Hepatocyte (in vitro differentiated cells): ENCODE measurements around the gene USP32. TPM values are rescaled to one million over a fixed set of nuclear protein-coding genes. Genes with fewer than 3 reads are reported as not detected.

Source experiments
- DNase-seq: peaks from one replicate; pipeline ENCODE4 v3.0.0-alpha.2; 2016; ENCODE audit warnings: low spot score
- H2AFZ ChIP-seq: fragments of 200-600 bp; sonication (generic); 2 replicates; pipeline ENCODE4 v1.6.0; 2016; ENCODE audit warnings: antibody characterized with exemption, mild to moderate bottlenecking
- H3K27ac ChIP-seq: fragments of 200-600 bp; sonication (generic); 2 replicates; pipeline ENCODE4 v1.5.1; 2016; ENCODE audit warnings: mild to moderate bottlenecking
- H3K27me3 ChIP-seq: fragments of 200-600 bp; sonication (generic); 2 replicates; pipeline ENCODE4 v1.6.1; 2016
- H3K36me3 ChIP-seq: fragments of 200-600 bp; sonication (generic); replicated peaks from 2 replicates; pipeline ENCODE4 v1.5.1; 2016; ENCODE audit warnings: low read depth; ENCODE audit not compliant: insufficient read depth
- H3K4me1 ChIP-seq: fragments of 200-600 bp; sonication (generic); 2 replicates; pipeline ENCODE4 v1.5.1; 2016; ENCODE audit warnings: mild to moderate bottlenecking, moderate library complexity; ENCODE audit not compliant: insufficient read depth
- H3K4me2 ChIP-seq: fragments of 200-600 bp; sonication (generic); 2 replicates; pipeline ENCODE4 v1.6.0; 2016
- H3K4me3 ChIP-seq: fragments of 200-600 bp; sonication (generic); 2 replicates; pipeline ENCODE4 v1.5.1; 2016; ENCODE audit warnings: mild to moderate bottlenecking
- H3K79me2 ChIP-seq: fragments of 200-600 bp; sonication (generic); 2 replicates; pipeline ENCODE4 v1.6.0; 2017; ENCODE audit warnings: mild to moderate bottlenecking
- H3K9me2 ChIP-seq: fragments of 200-600 bp; sonication (generic); replicated peaks from 2 replicates; pipeline ENCODE4 v1.6.0; 2017; ENCODE audit warnings: mild to moderate bottlenecking; ENCODE audit not compliant: insufficient read depth
- H3K9me3 ChIP-seq: fragments of 200-600 bp; sonication (generic); 2 replicates; pipeline ENCODE4 v1.5.1; 2016; ENCODE audit warnings: low read depth, mild to moderate bottlenecking
- H4K20me1 ChIP-seq: fragments of 200-600 bp; sonication (generic); 2 replicates; pipeline ENCODE4 v1.6.0; 2016; ENCODE audit warnings: mild to moderate bottlenecking; ENCODE audit not compliant: insufficient read depth, poor library complexity, severe bottlenecking
- EZH2 ChIP-seq: fragments of 200-600 bp; sonication (generic); IDR thresholded peaks from 2 replicates; pipeline ENCODE4 v1.6.1; 2016; ENCODE audit warnings: antibody characterized with exemption, mild to moderate bottlenecking, borderline replicate concordance
- EZH2phosphoT487 ChIP-seq: fragments of 200-600 bp; sonication (generic); IDR thresholded peaks from one replicate; pipeline ENCODE4 v1.6.1; 2018; ENCODE audit warnings: antibody characterized with exemption, mild to moderate bottlenecking, low read depth, moderate library complexity; ENCODE audit not compliant: unreplicated experiment, severe bottlenecking
- WGBS: methylation state at CpG from one replicate; pipeline ENCODE4 v1.1.6; 2016; ENCODE audit warnings: low lambda C conversion rate; ENCODE audit errors: missing lambda C conversion rate; 5-methylcytosine and 5-hydroxymethylcytosine counted together
- polyA plus RNA-seq: library from polyadenylated mRNA; unstranded; fragments of >200 nt; fragmentation: Nextera tagmentation; extraction: Ambion mirVana; gene quantifications from 2 replicates; pipeline ENCODE4 v1.2.1, GENCODE V29; 2016
- total RNA-seq: library from RNA; depleted of rRNA; stranded (reverse); fragments of >200 nt; gene quantifications from 2 replicates; pipeline ENCODE4 v1.2.3, GENCODE V29; 2014
- TF ChIP-seq, protein P1 (sequence below): fragments of 200-600 bp; sonication (generic); IDR thresholded peaks from 2 replicates; pipeline ENCODE4 v1.5.1; 2016; ENCODE audit warnings: antibody characterized with exemption, mild to moderate bottlenecking; ENCODE audit not compliant: poor library complexity

Gene USP32
- total and polyA plus RNA-seq, 2 experiments from 2014 or later: 15.3 to 37.0 TPM

DNA sequence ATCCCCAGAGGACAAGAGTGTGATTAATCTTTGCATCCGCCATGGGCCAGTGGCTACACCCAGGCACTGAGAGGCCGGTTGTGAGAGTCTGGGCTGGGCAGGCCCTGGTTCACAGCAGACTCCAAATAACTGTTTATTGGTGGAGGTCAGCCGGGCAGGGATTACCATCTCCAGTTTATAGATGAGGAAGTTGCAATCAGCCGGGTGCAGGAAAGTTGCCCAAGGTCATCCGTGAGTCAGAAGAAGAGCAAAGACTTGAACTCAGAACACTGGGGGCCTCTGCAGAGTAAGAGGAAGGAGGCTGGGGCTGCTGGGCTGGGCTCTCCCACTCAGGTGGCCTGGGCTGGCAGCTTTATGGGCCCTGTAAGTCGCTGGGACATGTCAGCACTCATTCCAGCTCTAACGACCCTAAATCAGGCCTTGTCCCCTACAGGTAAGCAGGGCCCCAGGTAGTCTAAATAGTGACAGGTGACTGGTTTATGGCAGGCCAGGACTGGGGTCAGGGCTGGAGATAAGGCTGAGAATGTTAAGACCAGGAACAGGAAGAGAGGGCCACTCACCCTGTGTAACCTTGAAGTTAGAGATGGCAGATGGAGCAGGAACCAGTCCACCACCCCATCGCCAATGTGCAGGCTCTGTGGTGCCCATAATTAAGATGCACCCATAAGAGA, 244.2 kb downstream of the USP32 start:
- Histone ChIP-seq H3K4me1 (peaks cover 7% of the 10 kb centered on the region), H3K4me2 (no peak overlapping the region), H3K27ac (no peak overlapping the region), H4K20me1 (no peaks in the 10 kb centered on the region), H3K27me3 (peaks cover 78% of the 10 kb centered on the region), H3K9me3 (no peaks in the 10 kb centered on the region), H3K79me2 (no peaks in the 10 kb centered on the region), H2AFZ (no peak overlapping the region), H3K9me2 (no peaks in the 10 kb centered on the region), H3K4me3 (no peak overlapping the region), H3K36me3 (no peaks in the 10 kb centered on the region)
- no peak for TF ChIP-seq EZH2
- no peak for TF ChIP-seq EZH2phosphoT487
- TF ChIP-seq, protein P1, sequence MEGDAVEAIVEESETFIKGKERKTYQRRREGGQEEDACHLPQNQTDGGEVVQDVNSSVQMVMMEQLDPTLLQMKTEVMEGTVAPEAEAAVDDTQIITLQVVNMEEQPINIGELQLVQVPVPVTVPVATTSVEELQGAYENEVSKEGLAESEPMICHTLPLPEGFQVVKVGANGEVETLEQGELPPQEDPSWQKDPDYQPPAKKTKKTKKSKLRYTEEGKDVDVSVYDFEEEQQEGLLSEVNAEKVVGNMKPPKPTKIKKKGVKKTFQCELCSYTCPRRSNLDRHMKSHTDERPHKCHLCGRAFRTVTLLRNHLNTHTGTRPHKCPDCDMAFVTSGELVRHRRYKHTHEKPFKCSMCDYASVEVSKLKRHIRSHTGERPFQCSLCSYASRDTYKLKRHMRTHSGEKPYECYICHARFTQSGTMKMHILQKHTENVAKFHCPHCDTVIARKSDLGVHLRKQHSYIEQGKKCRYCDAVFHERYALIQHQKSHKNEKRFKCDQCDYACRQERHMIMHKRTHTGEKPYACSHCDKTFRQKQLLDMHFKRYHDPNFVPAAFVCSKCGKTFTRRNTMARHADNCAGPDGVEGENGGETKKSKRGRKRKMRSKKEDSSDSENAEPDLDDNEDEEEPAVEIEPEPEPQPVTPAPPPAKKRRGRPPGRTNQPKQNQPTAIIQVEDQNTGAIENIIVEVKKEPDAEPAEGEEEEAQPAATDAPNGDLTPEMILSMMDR: no peak
- DNase-seq: no peak
- WGBS: 43% methylated on average over 8 of the region's 8 CpGs

DNA sequence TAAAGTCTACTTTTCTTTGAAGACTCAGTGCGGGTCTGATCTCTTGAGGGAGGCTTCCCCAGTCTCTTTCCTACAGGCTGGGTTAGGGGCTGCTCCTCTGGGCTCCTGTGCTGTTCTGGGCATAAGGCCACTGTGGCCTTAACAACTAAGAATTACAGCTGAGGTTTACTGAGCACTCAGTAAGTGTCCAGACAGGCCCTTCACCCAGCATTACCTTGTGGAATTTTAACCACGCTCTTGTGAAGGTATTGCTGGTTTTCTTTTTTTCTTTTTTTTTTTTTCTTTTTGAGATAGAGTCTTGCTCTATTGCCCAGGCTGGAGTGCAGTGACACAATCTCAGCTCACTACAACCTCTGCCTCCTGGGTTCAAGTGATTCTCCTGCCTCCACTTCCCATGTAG, 245.7 kb downstream of the USP32 start:
- Histone ChIP-seq H3K36me3 (no peaks in the 10 kb centered on the region), H3K9me2 (no peaks in the 10 kb centered on the region), H3K4me3 (no peak overlapping the region), H3K9me3 (no peaks in the 10 kb centered on the region), H2AFZ (no peak overlapping the region), H4K20me1 (no peaks in the 10 kb centered on the region), H3K27ac (no peak overlapping the region), H3K27me3 (peaks cover 70% of the 10 kb centered on the region), H3K4me1 (peaks cover 10% of the 10 kb centered on the region), H3K4me2 (no peak overlapping the region), H3K79me2 (no peaks in the 10 kb centered on the region)
- WGBS: 68% methylated on average over 2 of the region's 2 CpGs
- TF ChIP-seq EZH2phosphoT487 (no peak), EZH2 (no peak)
- TF ChIP-seq, protein P1: no peak
- no peak for DNase-seq

DNA sequence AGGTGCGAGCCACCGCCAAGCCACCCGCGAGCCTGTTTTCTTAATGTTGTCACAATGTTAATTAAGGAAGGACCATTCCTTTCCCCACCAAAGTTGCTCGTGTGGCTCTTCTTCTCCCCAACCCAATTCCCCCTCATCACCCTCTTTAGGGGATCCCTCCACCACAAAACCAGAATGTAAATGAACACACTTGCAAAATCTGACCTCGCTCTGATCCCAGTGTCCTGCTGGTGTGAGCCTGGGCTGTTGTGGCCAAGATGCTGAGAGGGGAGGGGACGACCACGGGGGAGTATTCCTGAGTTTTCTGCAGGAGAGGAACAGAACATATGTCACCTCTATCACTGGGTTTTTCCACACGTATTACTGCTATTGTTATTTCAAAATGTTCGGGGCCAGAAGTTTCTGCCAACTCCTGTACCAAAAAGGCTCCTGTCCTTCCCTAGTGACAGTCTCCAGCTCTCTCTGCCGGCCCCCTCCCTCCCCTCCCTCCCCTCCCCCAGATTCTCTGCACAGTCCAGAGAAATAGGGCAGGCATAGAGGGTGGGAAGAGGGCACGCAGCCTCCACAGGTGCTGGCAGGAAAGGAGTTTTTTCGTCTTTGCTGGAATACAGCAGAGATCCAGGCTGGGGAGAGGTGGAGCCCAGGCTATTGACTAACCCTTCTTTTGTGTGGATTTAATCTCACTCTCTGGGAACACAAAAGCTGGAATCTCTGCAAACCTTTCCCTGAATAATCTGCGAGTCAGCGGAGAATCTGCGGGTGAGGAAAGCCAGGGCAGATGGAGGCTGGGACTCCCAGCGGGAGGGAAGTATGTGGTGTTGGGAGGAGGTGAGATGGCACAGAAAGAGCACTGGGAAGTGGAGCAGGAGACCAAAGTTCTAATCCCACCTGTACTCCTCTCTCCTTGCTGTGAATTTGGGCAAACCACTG, 246.7 kb downstream of the USP32 start:
- no peak overlapping the region for H2AFZ ChIP-seq
- H3K79me2 ChIP-seq: no peaks in the 10 kb centered on the region
- H3K4me3 ChIP-seq: no peak overlapping the region
- no peak for DNase-seq
- no peaks in the 10 kb centered on the region for H3K9me3 ChIP-seq
- peaks cover 72% of the 10 kb centered on the region for H3K27me3 ChIP-seq
- H3K36me3 ChIP-seq: no peaks in the 10 kb centered on the region
- H3K9me2 ChIP-seq: no peaks in the 10 kb centered on the region
- H4K20me1 ChIP-seq: no peaks in the 10 kb centered on the region
- no peak overlapping the region for H3K27ac ChIP-seq
- no peak for TF ChIP-seq EZH2
- TF ChIP-seq, protein P1: no peak
- TF ChIP-seq EZH2phosphoT487: no peak
- 35% methylated on average over 16 of the region's 17 CpGs for WGBS
- H3K4me1 ChIP-seq: peaks cover 5% of the 10 kb centered on the region
- no peak overlapping the region for H3K4me2 ChIP-seq
